Stimulated activated CD8-positive, alpha-beta memory T cell treated with anti-CD3 and anti-CD28 coated beads, Interleukin-12 subunit alpha, Interleukin-12 subunit beta, amount 100 ng/mL, for 1 hour (primary cell): ENCODE results near the gene CERS6.

ENCODE experiments used
- DNase-seq: peaks from one replicate; pipeline ENCODE4 v3.0.0-alpha.2; 2020; ENCODE audit warnings: low read depth

CERS6 gene

DNA sequence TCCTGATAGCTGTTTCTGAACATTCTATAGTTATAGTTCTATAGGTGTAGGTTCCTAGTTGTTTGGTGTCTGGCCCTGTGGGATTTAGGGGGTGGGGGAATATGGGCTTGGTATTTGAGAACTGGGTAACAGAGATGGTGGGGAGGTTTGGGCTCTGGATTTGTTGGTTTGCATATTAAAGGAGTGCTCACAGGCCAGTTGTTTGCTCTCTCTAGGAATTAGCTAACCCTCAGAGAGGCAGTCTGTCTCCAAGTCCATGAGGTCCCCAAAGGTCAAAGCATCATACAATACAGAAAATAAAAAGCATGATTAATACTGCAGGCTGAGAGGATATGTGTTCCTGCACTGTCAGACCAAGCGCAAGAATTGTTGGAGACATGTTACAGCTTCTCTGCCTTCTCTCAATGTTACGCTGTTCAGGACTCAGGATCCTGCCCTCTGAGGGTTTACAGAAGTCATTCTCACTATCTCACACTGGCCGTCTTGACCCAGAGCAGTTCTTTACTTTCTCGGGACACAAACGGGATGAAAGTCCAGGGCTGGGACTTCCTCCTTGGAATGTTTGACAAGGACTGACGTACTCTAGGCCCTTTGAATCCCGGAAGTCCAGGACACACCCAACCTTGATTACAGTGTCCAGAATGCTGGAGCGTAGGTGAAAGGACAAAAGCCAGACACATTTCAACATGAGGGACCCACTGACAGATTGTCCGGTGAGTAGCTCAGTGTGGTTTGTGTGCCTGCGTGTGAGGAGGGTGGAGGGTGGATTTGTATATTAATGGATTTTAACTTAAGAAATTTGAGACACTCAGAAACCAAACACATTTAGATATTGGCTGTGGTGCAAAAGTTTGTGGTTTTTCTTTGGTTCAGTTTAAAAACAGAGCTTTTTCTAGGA lies 346.1 kb downstream of the CERS6 start, which contains the start of gene NOSTRIN:
Gene NOSTRIN, plus strand, starts transcription at position 677 of the 898 bp plus-strand sequence. Its CDS starts 10 bp downstream, at position 687.
- no peak for DNase-seq

DNA sequence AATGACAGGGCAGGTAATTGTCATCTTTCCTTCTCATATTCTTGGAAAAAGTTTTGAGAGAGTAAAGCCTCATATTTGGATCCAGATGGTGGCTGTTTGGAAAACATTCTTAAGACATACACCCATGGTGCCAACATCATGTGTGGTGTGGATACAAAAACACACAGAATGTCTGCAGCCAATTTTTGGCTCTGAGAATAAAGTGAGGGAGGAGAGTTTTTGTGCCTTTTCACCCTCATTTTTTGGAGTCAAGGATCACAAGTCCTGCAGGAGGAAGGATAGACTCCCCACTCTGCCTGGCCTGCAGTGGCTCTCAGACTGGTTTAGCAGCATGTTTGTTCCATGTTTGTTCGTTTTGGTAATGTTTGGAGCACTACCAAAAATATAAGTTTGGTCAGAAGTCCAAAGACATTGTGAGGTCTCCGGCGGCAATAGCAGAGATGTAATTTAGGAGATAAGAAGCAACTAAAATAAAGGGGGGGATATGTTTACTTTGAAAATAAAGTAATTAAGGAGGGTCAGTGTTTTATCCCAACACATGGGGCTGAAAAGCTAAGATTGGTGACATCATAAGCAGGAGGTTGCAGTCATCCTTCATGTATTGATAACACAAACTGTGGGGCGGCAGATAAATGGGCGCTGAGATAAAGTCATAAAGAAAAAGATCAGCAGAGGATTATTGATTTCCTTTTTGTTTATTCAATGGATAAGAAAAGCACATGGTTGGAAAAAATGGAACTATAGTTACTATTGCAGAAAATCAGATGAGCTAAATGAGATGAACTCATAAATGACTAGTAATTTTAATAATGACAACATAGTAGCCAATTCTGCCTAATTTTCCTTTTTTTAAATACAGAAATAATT lies 347.0 kb downstream of the CERS6 start:
- no peak for DNase-seq

DNA sequence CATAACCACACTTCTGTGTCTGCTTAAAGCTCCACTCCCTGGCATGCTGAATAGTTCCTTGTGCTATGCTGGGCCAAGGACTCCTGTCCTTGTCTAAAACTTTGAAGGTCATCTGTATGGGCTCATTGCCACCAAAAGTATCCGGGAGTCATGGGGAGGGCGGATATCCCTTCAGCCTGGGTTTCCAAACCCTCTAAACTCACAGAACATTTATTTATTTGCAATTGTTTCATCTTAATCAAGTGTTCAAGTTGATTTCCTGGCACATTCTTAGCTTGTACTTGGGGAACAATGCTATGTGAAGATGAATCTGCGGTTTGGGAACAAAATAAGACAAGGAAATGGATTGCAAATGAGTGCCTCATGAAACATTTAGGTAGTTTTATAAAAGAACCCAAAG lies 348.1 kb downstream of the CERS6 start:
- no peak for DNase-seq

DNA sequence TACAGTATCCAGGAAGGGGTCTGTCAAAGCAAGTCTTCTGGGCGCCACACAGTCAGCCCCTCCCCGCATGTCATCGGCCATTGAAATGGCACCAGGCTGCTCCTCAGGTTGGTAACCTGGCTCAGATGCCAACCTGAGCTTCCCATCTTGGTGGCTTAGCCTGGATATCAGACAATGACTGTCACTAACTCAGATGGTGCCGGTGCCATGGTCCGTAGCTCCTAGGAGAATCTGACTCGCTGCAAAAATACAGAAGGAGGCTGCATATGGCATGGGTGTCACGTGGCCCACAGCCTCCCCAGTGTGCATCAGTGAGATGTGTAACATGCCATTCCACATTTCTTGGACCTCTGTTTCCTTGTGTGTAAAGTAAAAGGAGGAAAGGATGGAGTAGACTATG lies 349.5 kb downstream of the CERS6 start:
- no peak for DNase-seq

DNA sequence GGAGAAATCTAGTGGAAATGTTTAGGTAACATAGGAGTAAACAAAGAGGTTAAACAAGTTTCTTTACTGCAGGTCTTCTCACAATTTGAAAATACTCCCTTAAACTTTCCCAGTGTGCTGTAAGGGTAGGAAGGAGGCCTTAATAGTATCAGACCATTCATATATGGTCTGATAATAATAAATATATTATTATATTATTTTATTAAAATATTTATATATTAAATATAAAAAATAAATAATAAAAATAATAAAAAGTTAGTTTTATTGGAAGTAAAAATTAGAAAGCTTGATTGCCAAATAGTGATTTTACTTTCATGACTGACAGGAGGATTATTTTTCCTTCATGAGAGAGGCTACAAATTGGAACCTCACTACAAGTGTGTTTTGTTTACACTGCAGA lies 353.5 kb downstream of the CERS6 start:
- no peak for DNase-seq

DNA sequence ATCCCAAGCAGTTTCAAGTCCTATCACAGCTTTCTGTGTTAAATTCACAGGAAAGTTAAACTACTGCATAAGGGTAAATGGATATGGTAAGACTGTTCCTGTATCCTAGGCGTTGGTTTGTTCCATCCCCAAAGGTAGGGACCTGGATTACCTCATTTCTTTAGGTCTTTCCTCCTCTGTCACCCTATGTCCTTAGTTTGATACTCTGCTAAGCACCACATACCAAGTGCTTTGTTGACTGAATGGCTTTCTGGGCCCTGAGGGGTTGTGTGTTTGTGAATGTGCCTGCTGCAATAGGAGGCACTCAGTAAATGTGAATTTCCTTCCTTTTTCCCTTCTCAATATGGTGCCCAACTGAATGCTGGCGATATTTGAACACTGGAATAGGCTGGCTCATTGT lies 354.2 kb downstream of the CERS6 start:
- no peak for DNase-seq

DNA sequence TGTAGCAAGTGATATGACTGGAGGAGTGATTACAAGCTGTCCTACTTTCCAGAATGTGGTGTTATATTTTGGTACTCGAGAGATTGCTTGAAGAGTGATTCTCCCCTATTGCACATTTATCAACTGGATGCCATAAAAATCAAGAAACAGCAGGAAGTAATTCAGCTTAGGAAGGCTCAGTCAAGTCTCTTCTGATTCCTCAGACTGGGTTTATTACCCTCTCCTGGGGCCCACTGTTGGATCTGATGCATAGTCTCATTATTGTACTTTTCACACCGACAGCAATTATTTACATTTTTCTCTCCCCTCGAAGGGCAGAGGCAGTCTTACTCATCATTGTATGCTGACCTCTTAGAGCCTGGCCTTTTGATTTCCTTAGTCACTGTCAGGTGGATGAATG lies 355.6 kb downstream of the CERS6 start:
- no peak for DNase-seq

DNA sequence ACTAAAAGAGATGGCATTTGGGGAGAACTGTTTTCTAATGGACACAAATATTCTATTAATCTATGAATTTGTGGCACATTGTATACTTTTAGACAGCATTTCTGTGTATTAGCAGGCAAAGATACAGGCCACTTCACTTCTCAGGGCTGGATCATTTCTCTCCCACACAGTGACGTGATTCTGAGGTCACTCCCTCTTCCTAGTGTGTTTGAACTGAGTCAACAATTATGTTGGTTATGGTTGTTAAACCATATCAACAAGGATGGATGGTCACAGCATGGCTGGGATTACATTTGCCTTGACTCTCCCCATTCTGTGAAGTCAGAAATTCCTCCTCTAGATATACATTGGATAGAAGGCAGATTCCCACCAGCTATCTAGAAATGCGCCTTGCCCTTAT lies 358.0 kb downstream of the CERS6 start:
- DNase-seq, result no peak

DNA sequence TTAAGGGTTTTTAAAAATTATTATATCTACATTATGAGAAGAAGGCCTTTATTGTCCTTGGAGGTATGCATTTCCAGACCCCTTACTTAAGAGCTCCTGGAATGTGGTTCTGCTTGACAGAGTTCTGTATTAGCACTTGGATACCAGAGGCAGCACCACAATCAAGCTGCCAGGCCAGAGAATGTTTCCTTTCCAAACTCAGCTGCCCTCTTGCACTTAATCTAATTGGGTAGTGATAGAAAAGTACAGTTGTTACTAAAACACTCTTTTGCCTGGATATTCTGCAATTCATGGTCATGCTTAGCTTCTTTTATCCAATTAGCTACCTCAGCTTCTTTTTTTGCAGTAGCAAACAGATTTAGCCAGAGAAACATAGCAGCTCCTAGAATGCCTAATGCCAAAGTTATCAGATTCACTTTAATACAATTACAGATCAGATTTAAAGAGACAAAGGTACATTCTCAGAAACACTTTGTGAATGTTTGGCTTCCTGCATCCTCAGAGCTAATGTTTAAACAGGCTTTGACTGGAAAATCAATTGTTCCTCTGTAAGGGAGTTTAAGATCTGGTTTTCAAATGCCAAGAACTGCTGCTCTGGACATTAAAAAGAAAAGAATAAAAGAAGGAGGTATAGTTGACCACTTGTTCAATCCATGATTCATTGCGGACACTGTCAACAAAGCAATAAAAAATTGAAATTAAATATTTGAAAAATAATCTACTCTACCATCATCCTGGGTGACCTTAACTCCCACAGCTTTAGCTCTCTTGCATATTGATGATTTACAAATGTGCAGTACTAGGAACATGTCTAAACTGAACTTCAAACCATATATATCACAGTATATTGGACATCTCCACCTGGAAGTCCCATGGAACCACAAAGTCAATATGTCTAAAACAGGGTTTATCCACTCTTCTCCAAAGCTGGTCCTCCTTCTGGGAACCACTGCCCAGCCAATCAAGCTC lies 359.2 kb downstream of the CERS6 start:
- DNase-seq, result no peak

DNA sequence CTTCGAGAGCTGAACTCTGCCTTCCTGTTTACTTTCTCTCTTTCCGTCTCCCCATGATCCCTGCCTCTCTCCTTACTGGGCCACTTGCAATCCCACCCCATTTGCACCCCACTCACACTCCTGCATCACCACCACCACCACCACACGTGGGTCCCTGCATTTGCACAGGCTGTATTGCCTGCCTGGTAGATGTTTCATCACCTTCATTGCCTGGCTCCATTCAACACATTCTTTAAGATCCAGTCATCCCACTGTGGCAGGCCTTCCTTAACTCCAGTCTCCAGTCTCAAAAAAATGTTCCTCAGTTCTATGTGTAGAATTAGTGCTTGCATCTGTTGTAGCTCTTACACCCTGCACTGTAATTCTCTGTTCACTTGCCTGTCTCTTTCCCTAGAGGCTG lies 360.3 kb downstream of the CERS6 start:
- DNase-seq, result no peak

DNA sequence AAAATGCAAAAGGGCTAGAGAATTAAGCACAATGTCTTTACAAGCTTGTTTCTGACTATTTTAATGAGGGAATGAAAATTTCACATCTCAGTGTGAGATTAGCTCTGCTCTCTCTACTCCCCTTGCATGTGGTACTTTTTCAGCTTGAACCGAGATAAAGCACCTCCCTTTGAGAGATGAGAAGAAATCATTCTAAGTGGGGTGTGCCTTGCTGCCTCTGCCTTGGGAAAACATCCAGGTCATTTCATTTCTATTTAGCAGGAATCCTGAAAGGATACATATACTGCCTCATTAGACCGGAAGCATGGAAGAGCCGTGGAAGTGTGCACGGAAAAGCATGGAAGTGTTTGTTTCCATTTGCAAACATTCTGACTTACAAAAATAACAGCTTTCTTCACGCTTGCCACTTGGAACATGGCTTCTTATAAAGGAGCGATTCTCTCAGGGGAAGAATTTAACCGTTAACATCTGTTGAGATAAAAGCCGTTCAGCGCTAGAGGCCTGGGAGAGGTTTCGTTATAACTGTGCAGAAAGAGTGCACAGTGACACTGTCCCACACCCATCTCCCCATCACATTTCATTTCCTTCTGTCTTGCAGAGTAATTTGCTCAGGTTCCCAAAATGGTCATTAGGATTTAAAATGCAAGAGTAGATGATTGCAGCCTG lies 363.1 kb downstream of the CERS6 start:
- DNase-seq, result no peak

DNA sequence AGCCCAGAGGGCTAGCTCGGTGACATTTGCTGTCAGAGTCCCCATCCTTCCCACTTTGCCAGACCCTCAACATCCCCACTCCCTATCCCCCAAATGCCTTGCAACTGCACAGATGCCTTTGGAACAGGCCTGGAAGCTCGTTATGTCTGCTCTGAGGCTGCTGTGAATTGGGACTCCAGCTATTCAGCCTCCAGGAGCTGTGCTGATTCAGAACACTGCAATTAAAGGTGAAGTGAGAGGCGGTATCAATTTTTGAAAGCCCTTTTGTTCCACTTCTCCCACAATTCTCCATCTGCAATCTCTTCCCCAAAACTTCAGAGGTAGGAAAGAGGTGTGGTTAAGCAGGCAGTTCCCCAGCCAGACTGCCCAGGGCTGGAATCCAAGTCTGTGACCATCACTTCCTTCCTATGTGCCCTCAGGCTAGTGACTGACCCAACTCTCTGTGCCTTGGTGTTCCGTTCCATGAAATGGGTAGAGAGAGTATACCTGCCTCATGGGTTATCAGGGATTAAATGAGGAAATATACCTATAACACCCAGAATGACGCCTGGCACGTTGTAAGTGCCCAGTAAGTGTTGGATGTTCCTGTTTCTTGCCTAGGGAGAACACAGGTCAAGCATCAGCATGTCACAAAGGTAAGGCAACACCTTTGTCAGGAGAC lies 363.9 kb downstream of the CERS6 start:
- no peak for DNase-seq

DNA sequence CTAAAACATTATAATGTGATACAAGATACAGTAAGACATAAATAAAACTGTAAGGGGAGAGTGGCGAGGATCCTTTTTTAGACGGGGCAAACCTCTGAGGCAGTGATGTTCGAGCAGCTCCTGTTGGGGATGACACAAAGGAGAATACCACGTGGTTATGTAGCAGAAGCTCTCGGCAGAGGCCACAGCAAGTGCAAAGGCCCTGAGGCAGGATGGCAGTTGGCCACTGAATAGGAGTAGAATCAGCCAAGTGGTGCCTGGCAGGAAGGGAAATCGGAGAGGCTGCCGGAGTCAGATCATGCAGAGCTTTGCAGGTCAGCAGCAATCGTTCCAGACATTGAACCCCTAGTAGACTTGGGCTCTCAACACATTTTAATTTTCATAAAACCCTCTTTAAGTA lies 365.5 kb downstream of the CERS6 start:
- no peak for DNase-seq

DNA sequence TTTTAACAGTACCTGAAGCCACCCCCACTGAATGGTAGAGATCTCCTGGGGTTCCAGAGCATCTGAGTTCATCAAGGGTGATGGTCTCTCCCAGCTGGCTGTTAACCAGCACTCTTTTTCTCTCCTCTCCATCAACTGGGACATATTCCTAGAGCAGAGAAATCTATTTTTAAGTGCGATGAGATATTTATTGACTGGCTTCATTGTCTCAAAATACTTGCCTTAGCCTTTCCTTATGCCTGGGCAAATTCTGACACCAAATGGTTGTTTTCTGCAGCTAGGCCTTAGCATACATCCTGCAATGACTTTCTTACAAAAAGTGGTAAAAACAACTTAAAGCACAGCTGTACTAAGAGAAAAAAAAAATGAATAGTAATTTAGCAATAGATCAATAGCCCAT lies 365.9 kb downstream of the CERS6 start:
- DNase-seq, result no peak
